ENCODE measurements around the gene MTHFSD. TPM values are rescaled to one million over a fixed set of nuclear protein-coding genes. Genes with fewer than 3 reads are reported as not detected.

Gene MTHFSD
- total and polyA plus RNA-seq, 7 experiments from 2014 or later, result 16.7 to 46.7 (median 28.1) TPM

- Mint-ChIP-seq H3K4me3 (no peak overlapping the region), H3K4me1 (peaks cover 0 to 5% (median 0%) of the 10 kb centered on the region in 7 donors), H3K36me3 (no peaks in the 10 kb centered on the region), H3K27ac (no peak overlapping the region), H3K27me3 (peaks cover 57 to 83% (median 70%) of the 10 kb centered on the region in 5 donors), H3K9me3 (peaks cover 0 to 4% (median 0%) of the 10 kb centered on the region in 11 donors)
- intact Hi-C loops (cut with micrococcal nuclease), result no loop called here
- POLR2A ChIA-PET, result no interaction called here
- no peak for DNase-seq
- Histone ChIP-seq H3K36me3 (ENCODE audit: control insufficient read depth in 2 of 3, insufficient read depth in 3 of 3, low read length in 3 of 3) (no peaks in the 10 kb centered on the region), H3K9me3 (ENCODE audit: control insufficient read depth in 2 of 3, low read length in 3 of 3) (no peaks in the 10 kb centered on the region), H3K27me3 (ENCODE audit: control insufficient read depth in 2 of 2, insufficient read depth in 2 of 2, low read length in 2 of 2) (no peaks in the 10 kb centered on the region), H3K4me3 (ENCODE audit: low read length) (no peak overlapping the region), H3K4me1 (ENCODE audit: control insufficient read depth in 2 of 2, insufficient read depth in 2 of 2, low read length in 2 of 2) (no peaks in the 10 kb centered on the region), H3K27ac (ENCODE audit: low read depth, low read length) (no peak overlapping the region)
- ATAC-seq, result no peak
- CTCF ChIA-PET, result no interaction called here
These were observed 63.4 kb downstream of the MTHFSD start for GRCh38 chr16:86491640-86492023.

DNA sequence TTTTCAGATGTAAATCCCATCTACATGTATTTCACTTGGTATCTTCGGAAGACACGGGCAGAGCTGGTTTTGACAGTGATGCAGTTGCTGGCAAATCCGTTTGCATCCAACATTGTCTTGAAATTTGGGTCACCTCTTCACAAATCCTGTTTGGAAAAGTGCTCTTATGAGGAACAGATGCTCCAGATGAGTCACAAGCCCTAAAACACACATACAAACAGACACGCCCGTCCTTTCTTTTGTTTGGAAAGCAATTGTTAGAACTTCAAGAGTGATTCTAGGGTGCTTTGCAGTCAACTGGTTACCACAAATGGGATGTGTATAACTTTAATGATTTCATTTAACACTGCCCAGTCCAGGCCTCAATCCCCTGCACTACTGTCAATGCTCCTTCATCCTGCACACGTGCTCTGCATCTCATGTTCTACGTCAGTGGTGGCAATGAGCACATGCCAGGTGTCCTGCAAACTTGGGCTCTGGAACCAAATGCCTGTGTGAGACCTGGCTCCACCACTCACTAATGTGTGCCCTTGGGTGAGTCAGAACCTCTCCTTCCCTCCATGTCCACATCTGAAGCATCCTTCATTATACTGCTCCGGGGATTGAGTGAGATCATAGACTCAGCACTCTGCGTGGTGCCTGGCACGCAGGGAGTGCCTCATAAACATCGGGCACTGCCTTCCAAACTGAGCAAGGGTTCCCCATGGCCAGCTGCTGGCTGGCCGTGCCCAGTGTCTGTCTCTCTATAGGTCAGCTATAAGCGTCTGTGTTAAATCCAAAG, 64.0 kb downstream of the MTHFSD start:
- Histone ChIP-seq H3K9me3 (ENCODE audit: control insufficient read depth in 2 of 3, low read length in 3 of 3) (no peaks in the 10 kb centered on the region), H3K36me3 (ENCODE audit: control insufficient read depth in 2 of 3, insufficient read depth in 3 of 3, low read length in 3 of 3) (no peaks in the 10 kb centered on the region), H3K4me1 (ENCODE audit: control insufficient read depth in 2 of 2, insufficient read depth in 2 of 2, low read length in 2 of 2) (no peaks in the 10 kb centered on the region), H3K4me3 (ENCODE audit: low read length) (no peak overlapping the region), H3K27me3 (ENCODE audit: control insufficient read depth in 2 of 2, insufficient read depth in 2 of 2, low read length in 2 of 2) (no peaks in the 10 kb centered on the region), H3K27ac (ENCODE audit: low read depth, low read length) (no peak overlapping the region)
- no peak overlapping the region for H3K27ac Mint-ChIP-seq
- ATAC-seq (no peak), DNase-seq (no peak)
- CTCF ChIA-PET, result no interaction called here
- H3K9me3 Mint-ChIP-seq, result peaks cover 0 to 4% (median 0%) of the 10 kb centered on the region in 11 donors
- intact Hi-C loops (cut with micrococcal nuclease), result no loop called here
- no peaks in the 10 kb centered on the region for H3K36me3 Mint-ChIP-seq
- POLR2A ChIA-PET, result no interaction called here
- H3K27me3 Mint-ChIP-seq, result peaks cover 51 to 83% (median 68%) of the 10 kb centered on the region in 5 donors
- H3K4me1 Mint-ChIP-seq, result peaks cover 0 to 5% (median 0%) of the 10 kb centered on the region in 7 donors
- H3K4me3 Mint-ChIP-seq, result no peak overlapping the region

GRCh38 chr16:86485746-86486145, 69.3 kb downstream of the MTHFSD start:
- Histone ChIP-seq H3K4me1 (ENCODE audit: control insufficient read depth in 2 of 2, insufficient read depth in 2 of 2, low read length in 2 of 2) (no peaks in the 10 kb centered on the region), H3K36me3 (ENCODE audit: control insufficient read depth in 2 of 3, insufficient read depth in 3 of 3, low read length in 3 of 3) (no peaks in the 10 kb centered on the region), H3K27ac (ENCODE audit: low read depth, low read length) (no peak overlapping the region), H3K9me3 (ENCODE audit: control insufficient read depth in 2 of 3, low read length in 3 of 3) (peaks cover 0 to 7% (median 0%) of the 10 kb centered on the region in 3 experiments), H3K27me3 (ENCODE audit: control insufficient read depth in 2 of 2, insufficient read depth in 2 of 2, low read length in 2 of 2) (no peaks in the 10 kb centered on the region), H3K4me3 (ENCODE audit: low read length) (no peak overlapping the region)
- ChIA-PET POLR2A (no interaction called here), CTCF (no interaction called here)
- Mint-ChIP-seq H3K9me3 (peaks cover 0 to 19% (median 6%) of the 10 kb centered on the region in 11 donors), H3K27me3 (peaks cover 6 to 54% (median 44%) of the 10 kb centered on the region in 5 donors), H3K4me1 (no peaks in the 10 kb centered on the region), H3K4me3 (no peak overlapping the region), H3K36me3 (peaks cover 0 to 3% (median 0%) of the 10 kb centered on the region in 5 donors), H3K27ac (no peak overlapping the region)
- DNase-seq, result no peak
- no peak for ATAC-seq
- intact Hi-C loops (cut with micrococcal nuclease), result no loop called here

DNA sequence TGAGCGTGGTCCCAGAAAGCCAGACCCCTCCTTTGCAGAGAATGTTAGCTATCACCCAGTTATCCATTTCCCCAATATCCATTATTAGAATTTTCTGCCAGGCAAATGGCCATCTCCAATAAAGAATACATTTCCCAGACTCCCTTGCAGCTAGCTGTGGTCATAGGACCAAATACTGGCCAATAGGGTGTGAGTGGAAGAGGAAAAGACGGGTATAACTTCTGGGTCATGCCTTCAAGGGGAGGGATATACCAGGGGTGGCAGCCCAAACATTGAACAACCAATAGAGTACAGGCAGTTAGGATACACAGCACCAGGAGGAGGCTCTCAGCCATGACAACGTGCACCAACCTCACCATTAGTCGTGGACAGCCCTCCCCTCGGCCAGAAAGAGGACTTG, 70.8 kb downstream of the MTHFSD start:
- Mint-ChIP-seq H3K27ac (no peak overlapping the region), H3K9me3 (peaks cover 0 to 19% (median 5%) of the 10 kb centered on the region in 11 donors), H3K27me3 (peaks cover 0 to 42% (median 34%) of the 10 kb centered on the region in 5 donors), H3K36me3 (peaks cover 0 to 3% (median 0%) of the 10 kb centered on the region in 5 donors), H3K4me1 (no peaks in the 10 kb centered on the region), H3K4me3 (peak overlapping the region in 1 of 10 donors; percentile 45)
- Histone ChIP-seq H3K4me3 (ENCODE audit: low read length) (no peak overlapping the region), H3K27ac (ENCODE audit: low read depth, low read length) (no peak overlapping the region), H3K4me1 (ENCODE audit: control insufficient read depth in 2 of 2, insufficient read depth in 2 of 2, low read length in 2 of 2) (no peaks in the 10 kb centered on the region), H3K27me3 (ENCODE audit: control insufficient read depth in 2 of 2, insufficient read depth in 2 of 2, low read length in 2 of 2) (no peaks in the 10 kb centered on the region), H3K9me3 (ENCODE audit: control insufficient read depth in 2 of 3, low read length in 3 of 3) (peaks cover 0 to 7% (median 0%) of the 10 kb centered on the region in 3 experiments), H3K36me3 (ENCODE audit: control insufficient read depth in 2 of 3, insufficient read depth in 3 of 3, low read length in 3 of 3) (no peaks in the 10 kb centered on the region)
- ChIA-PET POLR2A (no interaction called here), CTCF (no interaction called here)
- ATAC-seq (no peak), DNase-seq (no peak)
- intact Hi-C loops (cut with micrococcal nuclease), result no loop called here

GRCh38 chr16:86481607-86482006, 73.4 kb downstream of the MTHFSD start:
- no peak for DNase-seq
- peaks cover 9 to 47% (median 38%) of the 10 kb centered on the region in 5 donors for H3K27me3 Mint-ChIP-seq
- CTCF ChIA-PET, result interaction anchor here (0.7 kb wide), 1 partner anchor 1205 kb away, joined by 3 read pairs; no protein-coding TSS in a partner anchor

DNA sequence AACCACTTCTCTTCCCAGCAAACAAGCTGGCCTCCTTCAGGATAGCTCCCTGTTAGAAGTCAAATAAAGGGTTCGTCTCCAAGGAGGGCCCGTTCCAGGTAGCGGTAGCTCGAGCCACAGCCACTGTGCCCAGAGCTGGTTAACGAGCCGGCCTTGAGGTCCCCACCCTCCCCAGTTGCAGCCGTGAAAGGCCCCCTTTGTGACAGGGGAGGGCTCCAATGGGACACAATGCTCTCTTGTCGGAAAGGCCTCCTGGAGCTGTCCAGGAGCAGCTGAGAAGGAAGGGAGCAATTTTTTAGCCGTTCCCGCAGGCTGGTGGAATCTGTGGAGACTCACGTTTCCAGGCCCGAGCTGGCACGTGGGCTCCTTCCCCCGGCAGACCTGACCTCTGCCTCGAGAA, 74.6 kb downstream of the MTHFSD start:
- no peaks in the 10 kb centered on the region for H3K36me3 ChIP-seq (ENCODE audit: control insufficient read depth in 2 of 3, insufficient read depth in 3 of 3, low read length in 3 of 3)
- Mint-ChIP-seq H3K9me3 (peaks cover 0 to 19% (median 5%) of the 10 kb centered on the region in 11 donors), H3K27ac (no peak overlapping the region), H3K36me3 (peaks cover 0 to 3% (median 0%) of the 10 kb centered on the region in 5 donors), H3K27me3 (peaks cover 14 to 43% (median 38%) of the 10 kb centered on the region in 5 donors), H3K4me3 (no peak overlapping the region), H3K4me1 (peaks cover 0 to 2% (median 0%) of the 10 kb centered on the region in 7 donors)
- ChIA-PET POLR2A (no interaction called here), CTCF (no interaction called here)
- no peak for DNase-seq
- H3K9me3 ChIP-seq (ENCODE audit: control insufficient read depth in 2 of 3, low read length in 3 of 3), result peaks cover 0 to 7% (median 0%) of the 10 kb centered on the region in 3 experiments
- no peaks in the 10 kb centered on the region for H3K4me1 ChIP-seq (ENCODE audit: control insufficient read depth in 2 of 2, insufficient read depth in 2 of 2, low read length in 2 of 2)
- no peak overlapping the region for H3K27ac ChIP-seq (ENCODE audit: low read depth, low read length)
- no peak overlapping the region for H3K4me3 ChIP-seq (ENCODE audit: low read length)
- no peak for ATAC-seq
- H3K27me3 ChIP-seq (ENCODE audit: control insufficient read depth in 2 of 2, insufficient read depth in 2 of 2, low read length in 2 of 2), result peaks cover 0 to 3% of the 10 kb centered on the region in 2 donors
- intact Hi-C loops (cut with micrococcal nuclease), result no loop called here

More at GRCh38 chr16:86481607-86482006, 73.4 kb downstream of the MTHFSD start:
- ATAC-seq, result no peak
- peaks cover 0 to 7% (median 0%) of the 10 kb centered on the region in 3 experiments for H3K9me3 ChIP-seq (ENCODE audit: control insufficient read depth in 2 of 3, low read length in 3 of 3)
- POLR2A ChIA-PET, result no interaction called here
- H3K4me1 Mint-ChIP-seq, result peaks cover 0 to 2% (median 0%) of the 10 kb centered on the region in 7 donors
- no peak overlapping the region for H3K4me3 ChIP-seq (ENCODE audit: low read length)
- peaks cover 0 to 3% (median 0%) of the 10 kb centered on the region in 5 donors for H3K36me3 Mint-ChIP-seq
- H3K27ac ChIP-seq (ENCODE audit: low read depth, low read length), result no peak overlapping the region
- no peaks in the 10 kb centered on the region for H3K36me3 ChIP-seq (ENCODE audit: control insufficient read depth in 2 of 3, insufficient read depth in 3 of 3, low read length in 3 of 3)
- no peak overlapping the region for H3K27ac Mint-ChIP-seq
- H3K9me3 Mint-ChIP-seq, result peaks cover 0 to 19% (median 5%) of the 10 kb centered on the region in 11 donors
- no peaks in the 10 kb centered on the region for H3K27me3 ChIP-seq (ENCODE audit: control insufficient read depth in 2 of 2, insufficient read depth in 2 of 2, low read length in 2 of 2)
- no peaks in the 10 kb centered on the region for H3K4me1 ChIP-seq (ENCODE audit: control insufficient read depth in 2 of 2, insufficient read depth in 2 of 2, low read length in 2 of 2)
- intact Hi-C loops (cut with micrococcal nuclease), result no loop called here
- H3K4me3 Mint-ChIP-seq, result no peak overlapping the region

Measured in naive thymus-derived CD4-positive, alpha-beta T cell (primary cell).